IPS-20b (cell line): ENCODE results near the gene DHX57.

Experiments used
- H3K27ac ChIP-seq: one replicate; pipeline ENCODE4 v1.5.1; 2013; ENCODE audit warnings: low read length
- H3K27me3 ChIP-seq: 2 replicates; pipeline ENCODE4 v1.6.1; 2013; ENCODE audit warnings: mild to moderate bottlenecking, low read length, inconsistent platforms; ENCODE audit not compliant: insufficient read depth
- H3K36me3 ChIP-seq: 2 replicates; pipeline ENCODE4 v1.6.1; 2013; ENCODE audit warnings: low read depth, mild to moderate bottlenecking, inconsistent platforms, low read length, moderate library complexity; ENCODE audit not compliant: insufficient read depth
- H3K4me1 ChIP-seq: 2 replicates; pipeline ENCODE4 v1.6.1; 2013; ENCODE audit warnings: mild to moderate bottlenecking, control low read depth, inconsistent platforms, low read length, moderate library complexity; ENCODE audit not compliant: insufficient read depth
- H3K4me3 ChIP-seq: 2 replicates; pipeline ENCODE4 v1.5.1; 2013; ENCODE audit warnings: mild to moderate bottlenecking, low read length, inconsistent platforms
- H3K9ac ChIP-seq: 2 replicates; pipeline ENCODE4 v1.6.1; 2013; ENCODE audit warnings: low read depth, mild to moderate bottlenecking, inconsistent platforms, low read length, moderate library complexity
- H3K9me3 ChIP-seq: 2 replicates; pipeline ENCODE4 v1.6.1; 2013; ENCODE audit warnings: mild to moderate bottlenecking, low read depth, low read length, inconsistent platforms; ENCODE audit not compliant: insufficient read depth

Gene DHX57

GRCh38 chr2:38748943-38749804 lies 126.6 kb downstream of the DHX57 start:
- Histone ChIP-seq H3K4me3 (peak overlapping the region; percentile 92), H3K9ac (peak overlapping the region; percentile 99), H3K36me3 (peaks cover 64% of the 10 kb centered on the region), H3K27ac (no peak overlapping the region), H3K9me3 (no peaks in the 10 kb centered on the region), H3K27me3 (no peaks in the 10 kb centered on the region), H3K4me1 (peaks cover 6% of the 10 kb centered on the region)

- H3K4me1 ChIP-seq = peaks cover 6% of the 10 kb centered on the region
- H3K9me3 ChIP-seq = no peaks in the 10 kb centered on the region
- peaks cover 72% of the 10 kb centered on the region for H3K36me3 ChIP-seq
- H3K27me3 ChIP-seq = no peaks in the 10 kb centered on the region
- peak overlapping the region; percentile 99; the same call in 1 of the 2 replicates for H3K9ac ChIP-seq
- peak overlapping the region; percentile 92; the same call in 1 of the 2 replicates for H3K4me3 ChIP-seq
- H3K27ac ChIP-seq = no peak overlapping the region
Observed at GRCh38 chr2:38748391-38748790, 127.3 kb downstream of the DHX57 start.

DNA sequence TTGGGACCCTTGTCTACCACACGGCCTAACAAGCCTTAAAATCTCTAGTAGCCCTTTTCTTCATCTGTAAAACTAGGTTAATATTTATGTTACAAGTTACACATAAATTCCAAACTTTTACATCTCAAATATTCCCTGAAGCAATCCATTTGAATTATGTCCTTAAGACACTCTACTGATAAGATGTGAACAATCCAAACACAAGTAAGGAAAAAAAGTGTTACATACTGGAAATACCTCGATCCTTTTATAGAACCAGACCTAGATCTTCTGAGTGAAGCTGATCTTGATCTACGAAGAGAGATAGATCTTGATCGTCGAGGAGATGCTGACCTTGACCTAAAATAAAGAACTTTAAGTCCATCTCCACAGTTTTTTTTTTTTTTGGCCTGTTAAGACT lies 127.9 kb downstream of the DHX57 start:
- Histone ChIP-seq H3K9ac (no peak overlapping the region), H3K27me3 (no peaks in the 10 kb centered on the region), H3K36me3 (peaks cover 78% of the 10 kb centered on the region), H3K27ac (no peak overlapping the region), H3K4me1 (peaks cover 6% of the 10 kb centered on the region), H3K9me3 (no peaks in the 10 kb centered on the region), H3K4me3 (peak overlapping the region; percentile 92; the same call in 1 of the 2 replicates)
